Endothelial cell of umbilical vein (primary cell): ENCODE data around the gene CACTIN.

Source experiments
- CTCF ChIP-seq, 2 donors: IDR thresholded peaks; 1 replicate in 1 of 2; 2 replicates in 1 of 2; pipeline ENCODE4 v1.5.1; 2011; ENCODE audit warnings: low read length in 2 of 2, mild to moderate bottlenecking in 2 of 2, moderate library complexity in 2 of 2, control low read depth in 1 of 2, inconsistent platforms in 1 of 2, low read depth in 1 of 2; ENCODE audit not compliant: insufficient read depth in 1 of 2; ENCODE audit errors: extremely low read depth in 1 of 2
- JUN ChIP-seq: IDR thresholded peaks from 2 replicates; pipeline ENCODE4 v1.6.1; 2011; ENCODE audit warnings: borderline replicate concordance, low read depth; ENCODE audit not compliant: insufficient read length, insufficient read depth

GRCh38 chr19:3638208-3639193 lies 11.9 kb upstream of the CACTIN start:
- TF ChIP-seq CTCF (IDR thresholded peaks at IDR 0.05; ENCODE audit: extremely low read depth in 1 of 2, insufficient read depth in 1 of 2, low read depth in 1 of 2, low read length in 2 of 2) (no peak), JUN (no peak)
